Islet of Langerhans (tissue), 1 donor: ENCODE data around the gene TTC7B.

Experiments used
- FAIRE-seq: peaks from one replicate; lab custom pipeline; 2011; peaks lifted over from hg19 to GRCh38; lab: Jason Lieb, UNC

TTC7B gene

DNA sequence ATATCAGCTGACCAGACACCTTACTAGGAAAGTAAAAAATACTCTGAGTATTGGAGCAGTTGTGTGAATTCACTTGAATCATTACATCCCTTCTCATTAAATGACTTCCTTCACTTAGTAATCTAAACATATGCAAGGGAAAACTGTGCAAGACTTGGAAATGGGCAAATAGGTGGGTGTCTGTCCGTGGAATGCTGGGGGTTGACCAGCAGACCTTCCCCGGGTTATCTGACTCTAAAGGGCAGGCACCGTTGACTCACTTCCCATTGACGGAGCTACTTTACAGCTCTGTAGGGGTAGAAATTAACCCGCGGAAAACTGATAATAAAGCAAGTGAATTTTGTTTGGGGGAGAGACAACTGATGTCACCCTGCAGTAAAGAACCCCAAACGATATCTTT lies 199.3 kb downstream of the TTC7B start:
- FAIRE-seq = no peak

DNA sequence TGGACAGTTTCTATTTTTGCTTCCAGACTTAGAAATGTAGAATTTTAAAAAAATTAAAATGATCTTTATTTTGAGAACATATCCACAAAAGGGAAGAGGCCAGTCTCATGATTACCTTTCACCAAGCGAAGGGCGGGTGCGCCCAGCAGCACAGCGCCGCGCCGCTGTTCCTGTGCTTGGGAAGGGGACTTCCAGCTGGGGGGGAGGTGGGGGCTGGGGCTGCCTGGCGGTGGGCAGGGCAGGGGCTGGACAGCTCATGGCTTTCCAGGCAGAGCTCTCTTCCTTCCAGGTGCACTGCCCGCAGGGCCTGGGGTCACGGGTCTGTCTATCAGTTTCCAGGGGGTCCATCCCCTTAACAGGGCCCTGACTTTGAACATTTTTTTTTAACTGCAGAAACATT lies 199.9 kb downstream of the TTC7B start:
- no peak for FAIRE-seq

DNA sequence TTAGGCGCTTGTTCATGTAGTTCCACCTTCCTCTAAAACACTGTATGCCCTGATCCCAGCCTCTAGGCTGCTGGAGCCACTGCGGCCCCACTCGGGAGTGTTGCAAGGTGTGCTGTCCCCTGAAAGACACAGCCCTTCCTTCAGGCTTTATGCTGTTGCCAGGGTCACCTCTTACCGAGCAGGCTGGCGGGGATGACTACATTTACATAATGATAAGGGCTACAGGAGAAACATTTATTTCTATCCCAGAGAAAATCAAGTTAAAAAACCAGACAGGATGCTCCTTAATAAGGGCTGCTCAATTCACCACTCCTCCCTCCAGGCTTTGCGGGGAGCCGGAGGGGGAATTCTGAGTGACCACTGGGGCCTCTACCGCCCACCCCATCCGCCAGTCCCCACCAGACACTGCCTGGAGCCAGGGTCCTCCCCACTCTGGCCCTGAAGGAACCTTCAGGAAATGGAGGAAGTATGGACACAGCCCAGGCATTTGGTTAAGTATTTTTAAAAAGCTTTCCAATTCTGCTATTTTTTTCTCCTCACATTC lies 200.6 kb downstream of the TTC7B start:
- no peak for FAIRE-seq

DNA sequence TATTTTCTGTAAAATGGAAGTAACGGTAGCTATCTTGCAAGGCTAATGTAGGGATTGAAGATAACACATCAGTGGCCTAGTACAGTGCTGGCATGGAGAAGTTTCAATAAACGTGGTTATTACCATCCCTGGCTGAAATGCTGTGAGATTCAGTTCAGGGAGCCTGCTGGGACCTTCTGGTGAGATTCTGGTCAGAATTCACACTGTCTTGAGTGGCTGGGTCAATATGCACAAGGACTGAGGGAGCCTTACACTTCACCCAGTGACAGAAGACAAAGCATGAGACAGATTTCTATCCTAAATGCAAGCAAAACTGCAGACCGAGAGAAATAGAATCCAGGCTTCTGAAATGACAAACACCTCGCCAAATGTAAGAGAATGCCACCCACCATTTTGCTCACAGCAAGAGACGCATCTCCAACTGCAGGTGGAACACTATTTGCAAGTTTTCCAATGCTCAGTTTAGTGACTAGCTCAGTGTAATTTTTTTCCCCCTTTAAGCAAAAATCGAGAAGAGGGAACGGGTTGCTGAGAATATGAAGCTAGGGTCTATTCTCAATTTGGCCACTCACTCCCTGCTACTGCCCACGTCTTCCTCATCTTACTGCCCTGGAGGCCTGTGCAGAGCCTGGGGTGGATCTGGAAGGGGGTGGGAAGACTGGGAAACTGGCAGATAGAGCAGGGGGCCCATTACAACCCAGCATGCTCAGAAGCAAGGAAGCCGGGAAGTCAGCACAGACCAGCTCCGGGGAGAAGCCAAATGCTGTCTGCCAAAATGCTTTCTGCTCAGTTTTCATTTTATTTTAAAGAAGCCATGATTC lies 201.3 kb downstream of the TTC7B start:
- no peak for FAIRE-seq

GRCh38 chr14:90613997-90614396 lies 202.2 kb downstream of the TTC7B start:
- FAIRE-seq = no peak

DNA sequence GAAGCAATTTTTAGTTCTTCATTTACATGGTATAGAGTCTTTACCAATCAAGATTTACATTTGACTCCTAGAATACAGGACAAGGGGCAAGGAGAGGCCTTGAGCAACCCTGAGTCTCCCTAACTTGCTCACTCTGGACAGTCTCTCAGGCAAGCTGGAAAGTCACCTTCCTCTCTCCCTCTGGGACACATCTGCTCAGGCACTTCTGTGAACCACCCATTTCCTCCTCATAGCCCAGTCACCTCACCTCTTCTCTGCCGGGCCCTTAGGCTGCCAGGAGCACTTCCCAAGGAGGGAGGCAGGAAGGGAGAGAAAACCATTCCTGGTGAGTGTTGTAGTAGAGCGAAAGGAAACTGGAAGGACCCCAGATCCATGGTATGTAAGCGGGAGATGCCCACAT lies 202.8 kb downstream of the TTC7B start:
- FAIRE-seq = no peak

DNA sequence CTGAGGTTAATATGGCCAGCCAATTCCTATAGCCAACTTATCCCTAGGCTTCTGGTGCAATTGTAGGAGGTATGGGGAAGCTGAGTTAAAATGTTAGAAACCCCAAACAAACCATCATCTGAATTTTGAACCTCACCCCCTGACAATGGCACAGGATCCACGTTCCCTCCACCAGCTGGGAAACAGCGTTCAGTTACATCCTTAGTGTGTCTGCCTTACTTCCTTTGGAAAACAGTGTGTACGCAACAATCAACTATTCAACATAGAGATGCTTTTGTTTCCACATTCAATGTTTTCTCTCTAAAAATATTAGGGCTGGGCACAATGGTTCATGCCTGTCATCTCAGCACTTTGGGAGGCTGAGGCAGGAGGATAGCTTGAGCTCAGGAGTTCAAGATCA lies 203.4 kb downstream of the TTC7B start:
- no peak for FAIRE-seq

DNA sequence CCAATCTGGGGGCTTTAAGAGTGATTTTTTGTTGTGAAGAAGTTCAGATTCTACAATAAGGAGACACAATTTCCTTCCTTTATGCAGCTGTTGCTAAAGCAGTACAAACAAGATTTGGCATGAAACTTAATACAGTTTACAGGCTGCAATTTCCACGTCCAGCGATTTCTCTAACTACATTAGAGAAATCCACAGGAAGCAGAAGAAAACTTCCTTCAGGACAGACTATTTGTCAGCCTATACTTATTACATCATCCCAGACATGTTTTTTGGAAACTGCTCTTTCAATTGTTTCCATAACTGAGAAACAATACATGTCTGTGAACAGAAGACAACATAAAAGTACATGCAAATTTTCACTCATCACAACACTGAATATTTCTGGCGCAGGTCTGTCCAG lies 204.3 kb downstream of the TTC7B start:
- no peak for FAIRE-seq

DNA sequence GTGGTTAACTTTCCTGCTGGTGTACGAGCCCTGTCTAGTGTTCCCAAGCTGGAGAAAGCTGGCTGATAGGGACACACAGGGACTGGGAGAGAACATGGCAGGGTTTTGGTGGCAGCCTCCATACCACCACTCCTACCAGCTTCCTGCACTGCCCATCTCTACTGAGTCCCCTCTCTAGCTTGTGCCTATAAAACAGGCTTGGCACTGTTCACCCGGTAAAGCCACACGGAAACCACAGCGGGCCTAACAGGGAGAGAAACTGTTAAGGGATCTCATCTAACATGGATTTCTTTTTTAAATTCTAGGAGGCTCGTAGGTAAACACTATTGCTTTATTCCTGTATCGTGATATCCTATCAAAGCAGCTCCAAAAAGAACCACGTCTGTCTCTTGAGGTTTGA lies 204.7 kb downstream of the TTC7B start:
- no peak for FAIRE-seq

DNA sequence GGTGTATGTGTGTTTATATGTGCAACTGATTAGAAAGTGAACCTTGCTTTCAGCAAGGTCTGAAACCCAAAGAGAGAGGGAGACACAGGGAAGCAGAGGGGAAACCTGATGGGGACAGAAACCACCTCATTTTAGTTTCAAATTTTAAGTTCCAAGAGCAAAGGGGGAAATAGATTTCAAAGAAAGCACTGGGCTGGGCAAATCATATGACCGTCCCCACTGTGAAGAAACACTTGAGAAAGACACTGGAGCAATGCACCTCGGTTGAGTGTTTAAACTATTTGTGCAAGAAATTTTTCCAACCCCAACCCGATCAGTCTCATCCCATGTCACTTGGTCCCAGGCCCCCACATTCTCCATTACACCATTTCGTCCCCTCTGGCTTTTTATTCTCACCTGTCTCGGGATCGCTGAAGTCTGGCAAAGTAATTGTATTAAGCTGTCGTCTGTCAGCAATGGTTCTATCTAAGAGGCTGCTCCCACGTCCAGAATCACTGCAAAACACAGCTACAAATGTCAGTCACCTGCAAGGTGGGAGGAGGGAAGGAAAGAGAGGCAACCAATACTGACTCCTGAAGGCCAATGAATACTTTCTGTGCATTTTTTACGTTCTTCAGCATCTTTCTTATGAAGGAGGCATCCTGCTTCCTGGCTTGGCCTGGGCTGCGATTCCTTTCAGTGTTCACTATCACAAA lies 205.7 kb downstream of the TTC7B start:
- no peak for FAIRE-seq

GRCh38 chr14:90609376-90609775 lies 206.9 kb downstream of the TTC7B start:
- FAIRE-seq = no peak

DNA sequence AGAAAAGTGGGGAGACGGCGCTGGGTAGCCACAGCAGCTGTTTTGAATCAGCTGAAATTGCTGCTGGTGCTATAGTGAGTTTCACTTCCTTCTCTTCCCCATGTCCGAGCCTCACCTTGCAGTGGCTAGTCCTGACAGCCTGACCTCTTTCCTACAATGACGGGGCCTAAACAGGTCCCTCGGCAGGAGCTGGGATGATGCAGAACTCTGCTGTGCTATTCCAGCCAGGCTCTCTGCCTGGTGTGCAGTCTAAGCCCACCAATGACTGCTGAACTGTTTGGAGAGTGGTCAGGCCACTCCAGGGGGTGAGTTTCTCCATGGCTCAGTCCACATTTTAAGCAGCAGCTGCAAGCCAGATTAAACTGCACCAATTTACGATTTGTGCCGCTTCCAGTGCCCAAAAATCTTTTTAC lies 207.3 kb downstream of the TTC7B start:
- FAIRE-seq = no peak

DNA sequence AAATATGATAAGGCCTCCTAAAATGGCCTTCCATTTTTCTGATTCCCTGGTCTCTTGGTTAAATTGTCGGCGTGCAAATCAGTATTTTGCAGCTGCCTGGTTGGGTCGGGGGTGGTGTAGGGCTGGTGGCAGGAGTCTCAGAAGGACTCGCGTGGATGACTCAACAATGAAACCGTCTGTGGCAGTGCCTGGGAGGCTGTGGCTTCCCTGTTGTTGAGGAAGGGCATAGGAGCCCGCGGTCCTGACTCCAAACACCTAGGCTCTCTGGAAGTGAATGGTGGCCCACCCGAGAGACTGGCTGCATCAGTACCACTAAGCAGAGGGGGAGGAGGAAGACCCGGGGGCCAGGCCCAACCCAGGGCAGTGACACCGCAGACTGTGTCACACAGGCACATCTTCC lies 207.9 kb downstream of the TTC7B start:
- no peak for FAIRE-seq

- no peak for FAIRE-seq
These were observed 209.1 kb downstream of the TTC7B start for GRCh38 chr14:90607141-90607540.

DNA sequence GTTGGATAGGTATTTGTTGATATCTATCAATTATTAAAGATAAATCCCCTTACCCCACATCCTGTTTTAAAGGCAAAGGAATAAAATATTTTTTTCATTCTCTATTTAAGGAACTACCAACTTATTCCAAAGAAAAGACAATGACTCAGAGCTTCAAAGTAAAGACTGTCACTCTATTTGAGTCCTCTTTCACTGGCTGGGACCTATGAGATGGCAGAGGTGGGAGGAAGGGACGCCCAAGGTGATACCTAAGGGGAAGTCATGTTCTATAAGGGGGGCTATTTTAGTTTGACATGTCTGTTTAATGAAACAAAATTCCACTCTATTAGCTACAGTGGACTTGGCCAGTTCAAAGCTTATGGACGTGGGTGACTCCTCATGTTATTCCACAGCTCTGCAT lies 209.8 kb downstream of the TTC7B start:
- no peak for FAIRE-seq

- no peak for FAIRE-seq
These were observed 210.8 kb downstream of the TTC7B start for GRCh38 chr14:90605430-90605829.

- peak; percentile 70 for FAIRE-seq
These were observed 211.9 kb downstream of the TTC7B start for GRCh38 chr14:90604356-90604755.

- no peak for FAIRE-seq
These were observed 212.4 kb downstream of the TTC7B start for GRCh38 chr14:90603841-90604240.

- FAIRE-seq = no peak
These were observed 212.9 kb downstream of the TTC7B start for GRCh38 chr14:90603336-90603735.

DNA sequence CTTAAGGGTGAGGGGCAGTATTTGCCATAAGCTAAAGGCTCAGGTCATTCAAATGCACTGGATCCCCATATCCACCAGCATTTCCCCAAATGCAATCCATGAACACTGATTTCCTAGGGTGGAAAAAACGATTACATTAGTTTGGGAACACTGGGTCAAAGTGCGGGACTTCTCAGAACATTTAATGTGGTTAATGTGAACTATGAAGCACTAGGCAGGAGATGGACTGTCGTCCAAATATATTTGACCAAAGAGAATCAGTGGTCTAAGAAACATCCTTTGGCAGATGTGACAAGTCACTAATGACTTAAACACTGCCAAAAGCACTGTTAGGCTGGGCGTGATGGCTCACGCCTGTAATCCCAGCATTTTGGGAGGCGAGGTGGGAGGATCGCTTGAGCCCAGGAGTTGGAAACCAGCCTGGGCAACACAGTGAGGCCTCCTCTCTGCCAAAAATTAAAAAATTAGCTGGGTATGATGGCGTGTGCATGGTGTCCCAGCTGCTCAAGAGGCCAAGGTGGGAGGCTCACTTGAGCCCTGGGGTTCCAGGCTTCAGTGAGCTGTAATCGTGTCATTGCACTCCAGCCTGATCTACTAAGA lies 214.0 kb downstream of the TTC7B start:
- no peak for FAIRE-seq

- FAIRE-seq = no peak
These were observed 214.7 kb downstream of the TTC7B start for GRCh38 chr14:90601563-90601962.

GRCh38 chr14:90600619-90601018 lies 215.6 kb downstream of the TTC7B start:
- no peak for FAIRE-seq
